Kidney (tissue), 14 donors: Measurements from ENCODE around the gene SLC41A3. TPM values are rescaled to one million over a fixed set of nuclear protein-coding genes. Genes with fewer than 3 reads are reported as not detected.

Source experiments
- DNase-seq, 5 donors: peaks; one replicate each; pipeline ENCODE4 v3.0.0-alpha.2; 2013 to 2020
- FAIRE-seq: peaks from 2 replicates; lab custom pipeline; 2012; peaks lifted over from hg19 to GRCh38; lab: Jason Lieb, UNC
- H3K27ac ChIP-seq, 2 donors: one replicate each; pipeline ENCODE4 v1.7.0; 2013; ENCODE audit warnings: low read depth in 2 of 2, low read length in 2 of 2, inconsistent platforms in 1 of 2
- H3K27me3 ChIP-seq: one replicate; pipeline ENCODE4 v1.7.1; 2013; ENCODE audit warnings: low read length, inconsistent platforms; ENCODE audit not compliant: control insufficient read depth, insufficient read depth
- H3K36me3 ChIP-seq, 3 donors: one replicate each; pipeline versions ENCODE4 v1.7.0 to v1.7.1; 2013; ENCODE audit warnings: low read length in 3 of 3, control low read depth in 1 of 3, inconsistent platforms in 1 of 3; ENCODE audit not compliant: insufficient read depth in 3 of 3, control insufficient read depth in 2 of 3
- H3K4me1 ChIP-seq, 3 donors: one replicate each; pipeline versions ENCODE4 v1.7.0 to v1.7.1; 2013; ENCODE audit warnings: low read length in 3 of 3, inconsistent platforms in 1 of 3, low read depth in 1 of 3; ENCODE audit not compliant: control insufficient read depth in 2 of 3, insufficient read depth in 2 of 3
- H3K4me3 ChIP-seq, 3 donors: one replicate each; pipeline versions ENCODE4 v1.7.0 to v1.8.1; 2013; ENCODE audit warnings: low read length in 3 of 3, control low read depth in 1 of 3, inconsistent platforms in 1 of 3
- H3K9ac ChIP-seq, 3 donors: one replicate each; pipeline versions ENCODE4 v1.7.0 to v1.7.1; 2013; ENCODE audit warnings: low read length in 3 of 3, control low read depth in 1 of 3, inconsistent platforms in 1 of 3
- H3K9me3 ChIP-seq, 3 donors: one replicate each; pipeline versions ENCODE4 v1.7.0 to v1.7.1; 2013; ENCODE audit warnings: low read length in 3 of 3, control low read depth in 1 of 3, inconsistent platforms in 1 of 3; ENCODE audit not compliant: control insufficient read depth in 2 of 3, insufficient read depth in 1 of 3
- CTCF ChIP-seq: IDR thresholded peaks from 3 replicates; pipeline ENCODE4 v1.5.1; 2012; ENCODE audit warnings: mild to moderate bottlenecking, moderate library complexity, borderline replicate concordance; ENCODE audit not compliant: insufficient read depth; ENCODE audit errors: extremely low read depth
- intact Hi-C: fragments of 100-400 bp; cut with DNase I; formaldehyde crosslinking; loops from one replicate; pipeline ENCODE4 v1.11.1; 2022
- polyA plus RNA-seq: library from polyadenylated mRNA; stranded (reverse); fragments of 350-450 nt; fragmentation: Illumina TruSeq; extraction: RNeasy Lipid Tissue Mini Kit (QIAGEN cat#74804); gene quantifications from one replicate; pipeline ENCODE4 v1.2.3, GENCODE V29; 2014; ENCODE audit warnings: low read depth, low replicate concordance; ENCODE audit not compliant: insufficient read depth
- total RNA-seq: library from RNA; stranded (reverse); fragmentation: NEBNext Ultra II Directional; extraction: Animal tissue kit (Norgen Biotek cat#: 25700); gene quantifications from one replicate; pipeline ENCODE4 v1.2.1, GENCODE V29; 2021
- donor health status: control.
- donor health status: control.
- donor health status: control.
- donor health status: control.
- donor health status: control.
- donor health status: DM: yes; HTN: yes; CAD: no.
- donor health status: Normal renal cell carcinoma (clear cell type).

Gene SLC41A3
- total and polyA plus RNA-seq, 2 donors from 2014 or later, result 31.6 to 74.3 TPM

GRCh38 chr3:126087552-126088175, 3.7 kb upstream of the SLC41A3 start:
- Histone ChIP-seq H3K36me3 (no peaks in the 10 kb centered on the region), H3K27ac (no peak overlapping the region), H3K4me1 (peaks cover 0 to 2% (median 0%) of the 10 kb centered on the region in 3 donors), H3K9me3 (no peaks in the 10 kb centered on the region), H3K9ac (no peak overlapping the region), H3K27me3 (no peaks in the 10 kb centered on the region), H3K4me3 (no peak overlapping the region)
- peak; percentile 29 for FAIRE-seq
- intact Hi-C loops, result no loop called here
- TF ChIP-seq CTCF, result no peak
- no peak for DNase-seq

- Histone ChIP-seq H3K36me3 (no peaks in the 10 kb centered on the region), H3K27ac (no peak overlapping the region), H3K27me3 (no peaks in the 10 kb centered on the region), H3K4me3 (no peak overlapping the region), H3K4me1 (peaks cover 0 to 3% (median 2%) of the 10 kb centered on the region in 3 donors), H3K9me3 (no peaks in the 10 kb centered on the region), H3K9ac (no peak overlapping the region)
- DNase-seq (no peak), FAIRE-seq (no peak)
- no peak for TF ChIP-seq CTCF
- intact Hi-C loops, result no loop called here
These were observed 1.9 kb upstream of the SLC41A3 start for GRCh38 chr3:126085841-126086240.

GRCh38 chr3:126085276-126085675, 1.4 kb upstream of the SLC41A3 start:
- intact Hi-C loops, result no loop called here
- Histone ChIP-seq H3K36me3 (no peaks in the 10 kb centered on the region), H3K9ac (no peak overlapping the region), H3K4me1 (peaks cover 0 to 3% (median 2%) of the 10 kb centered on the region in 3 donors), H3K27me3 (no peaks in the 10 kb centered on the region), H3K9me3 (no peaks in the 10 kb centered on the region), H3K27ac (no peak overlapping the region), H3K4me3 (no peak overlapping the region)
- DNase-seq, result no peak
- no peak for TF ChIP-seq CTCF
- FAIRE-seq, result no peak
